Muscle layer of duodenum (tissue), 2 donors: Measurements from ENCODE around the gene BRPF3.

Experiments
- H3K27ac ChIP-seq: one replicate; pipeline ENCODE4 v1.7.0; 2013; ENCODE audit warnings: mild to moderate bottlenecking, low read length
- H3K27me3 ChIP-seq: one replicate; pipeline ENCODE4 v1.7.0; 2013; ENCODE audit warnings: low read depth, mild to moderate bottlenecking, control low read depth, low read length
- H3K36me3 ChIP-seq, 2 donors: one replicate each; pipeline ENCODE4 v1.7.0; 2013; ENCODE audit warnings: low read length in 2 of 2, control low read depth in 1 of 2, mild to moderate bottlenecking in 1 of 2; ENCODE audit not compliant: insufficient read depth in 2 of 2, control insufficient read depth in 1 of 2
- H3K4me1 ChIP-seq, 2 donors: one replicate each; pipeline ENCODE4 v1.7.0; 2013; ENCODE audit warnings: low read length in 2 of 2, mild to moderate bottlenecking in 2 of 2, control low read depth in 1 of 2, moderate library complexity in 1 of 2; ENCODE audit not compliant: insufficient read depth in 2 of 2, control insufficient read depth in 1 of 2
- H3K4me3 ChIP-seq, 2 donors: one replicate each; pipeline ENCODE4 v1.7.0; 2013; ENCODE audit warnings: low read length in 2 of 2, low read depth in 1 of 2, mild to moderate bottlenecking in 1 of 2
- H3K9me3 ChIP-seq, 2 donors: one replicate each; pipeline ENCODE4 v1.7.0; 2013; ENCODE audit warnings: low read length in 2 of 2, control low read depth in 1 of 2, mild to moderate bottlenecking in 1 of 2; ENCODE audit not compliant: control insufficient read depth in 1 of 2
- donor health status: healthy.

The BRPF3 gene

DNA sequence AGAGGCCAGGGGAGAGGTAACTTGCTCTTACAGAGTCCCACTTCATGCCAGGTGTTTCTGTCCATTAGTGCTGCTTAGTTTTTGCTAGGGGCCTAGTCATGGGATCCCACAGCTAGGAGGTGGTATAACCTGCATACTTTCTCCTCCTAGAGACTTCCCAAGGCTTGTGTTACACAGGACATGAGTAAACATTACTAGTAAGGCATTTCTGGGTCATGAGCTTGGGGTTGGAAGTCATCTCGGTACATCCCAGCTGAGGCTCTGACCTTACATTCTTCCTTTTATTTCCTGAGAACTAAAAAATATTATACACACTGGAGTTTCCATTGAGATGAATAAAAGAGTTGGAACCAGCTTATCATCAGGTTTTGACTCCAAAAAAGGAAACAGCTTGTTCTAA lies 52.4 kb downstream of the BRPF3 start:
- Histone ChIP-seq H3K27ac (no peak overlapping the region), H3K4me1 (no peaks in the 10 kb centered on the region), H3K4me3 (no peak overlapping the region), H3K27me3 (no peaks in the 10 kb centered on the region), H3K36me3 (no peaks in the 10 kb centered on the region), H3K9me3 (no peaks in the 10 kb centered on the region)

DNA sequence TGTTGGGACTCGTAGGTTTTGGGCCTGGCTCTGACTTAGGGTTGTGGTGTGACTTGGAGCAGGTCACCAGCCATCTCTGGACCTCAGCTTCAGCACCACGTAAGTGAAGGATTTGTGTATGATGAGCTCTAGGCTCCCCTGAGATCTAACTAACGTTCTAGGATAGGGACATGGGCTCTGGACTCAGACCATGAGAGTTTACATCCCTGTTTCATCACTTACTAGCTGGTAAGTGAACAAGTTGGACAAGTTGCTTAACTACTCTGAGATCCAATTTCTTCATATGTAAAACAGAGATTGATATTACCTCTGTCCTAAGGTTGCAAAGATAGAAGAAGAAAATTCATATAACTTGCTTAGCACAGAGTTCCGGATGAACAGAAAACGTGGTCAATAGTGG lies 53.0 kb downstream of the BRPF3 start:
- Histone ChIP-seq H3K36me3 (no peaks in the 10 kb centered on the region), H3K4me1 (no peaks in the 10 kb centered on the region), H3K27me3 (no peaks in the 10 kb centered on the region), H3K27ac (no peak overlapping the region), H3K4me3 (no peak overlapping the region), H3K9me3 (no peaks in the 10 kb centered on the region)

GRCh38 chr6:36252005-36252404 lies 55.5 kb downstream of the BRPF3 start:
- no peaks in the 10 kb centered on the region for H3K36me3 ChIP-seq
- no peak overlapping the region for H3K27ac ChIP-seq

DNA sequence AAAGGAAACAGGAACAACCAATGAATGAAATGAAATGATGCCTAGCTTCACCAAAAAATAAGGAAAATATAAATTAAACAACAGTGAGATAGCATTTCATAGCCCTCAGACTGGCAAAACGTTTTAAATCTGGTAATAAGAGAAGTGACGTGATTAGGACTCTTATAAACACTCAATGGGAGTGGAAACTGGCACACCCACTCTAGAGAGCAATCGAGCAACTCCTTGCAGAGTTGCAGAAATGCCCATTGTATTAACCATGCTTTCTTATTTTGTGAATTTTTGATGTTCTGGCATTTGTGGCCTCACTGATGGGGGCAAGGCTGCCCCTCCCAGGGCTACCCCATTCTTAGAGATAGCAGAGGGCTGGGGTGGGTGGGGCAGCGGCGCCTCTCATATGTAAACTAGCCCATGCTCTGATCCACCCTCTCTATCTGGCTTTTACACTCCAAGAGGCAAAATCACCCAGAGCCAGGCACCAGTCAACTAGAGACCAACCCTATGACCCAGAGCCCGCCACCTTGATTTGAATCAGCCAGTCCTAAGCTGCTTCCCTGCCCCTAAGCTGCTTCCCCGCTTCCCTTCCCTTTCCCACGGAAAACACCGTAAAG lies 67.0 kb downstream of the BRPF3 start:
- Histone ChIP-seq H3K4me1 (no peaks in the 10 kb centered on the region), H3K27ac (no peak overlapping the region), H3K9me3 (peaks cover 7 to 10% of the 10 kb centered on the region in 2 donors), H3K27me3 (no peaks in the 10 kb centered on the region), H3K36me3 (no peaks in the 10 kb centered on the region), H3K4me3 (no peak overlapping the region)

More at GRCh38 chr6:36252005-36252404, 55.5 kb downstream of the BRPF3 start:
- no peaks in the 10 kb centered on the region for H3K4me1 ChIP-seq
- H3K9me3 ChIP-seq, result peaks cover 0 to 4% of the 10 kb centered on the region in 2 donors
- H3K4me3 ChIP-seq, result no peak overlapping the region
- H3K27me3 ChIP-seq, result no peaks in the 10 kb centered on the region

DNA sequence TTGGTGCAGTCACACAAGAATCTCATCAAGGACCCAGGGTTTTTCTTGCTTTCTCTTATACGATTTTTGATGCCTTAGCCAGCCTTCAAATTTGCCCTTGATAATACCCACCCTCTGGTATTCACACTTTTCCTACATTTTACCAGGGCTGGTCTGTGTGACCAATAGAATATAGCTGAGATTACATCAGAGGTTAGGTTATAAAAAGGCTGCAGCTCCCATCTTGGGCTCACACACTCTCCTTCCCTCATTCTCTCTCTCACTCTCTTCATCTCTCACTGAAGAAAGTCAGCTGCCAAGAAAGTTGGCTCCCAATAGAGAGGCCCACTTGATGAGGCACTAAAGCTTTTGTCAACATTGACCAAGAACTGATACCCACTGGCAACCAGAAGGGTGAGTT lies 69.2 kb downstream of the BRPF3 start:
- H3K4me3 ChIP-seq, result no peak overlapping the region
- peaks cover 0 to 3% of the 10 kb centered on the region in 2 donors for H3K4me1 ChIP-seq
- H3K9me3 ChIP-seq, result peaks cover 7 to 10% of the 10 kb centered on the region in 2 donors
- no peak overlapping the region for H3K27ac ChIP-seq
- no peaks in the 10 kb centered on the region for H3K36me3 ChIP-seq
- H3K27me3 ChIP-seq, result no peaks in the 10 kb centered on the region

- Histone ChIP-seq H3K4me1 (peaks cover 0 to 3% of the 10 kb centered on the region in 2 donors), H3K9me3 (peaks cover 7 to 10% of the 10 kb centered on the region in 2 donors), H3K36me3 (no peaks in the 10 kb centered on the region), H3K27ac (no peak overlapping the region), H3K4me3 (no peak overlapping the region), H3K27me3 (no peaks in the 10 kb centered on the region)
Observed at GRCh38 chr6:36266913-36267644, 70.5 kb downstream of the BRPF3 start.

DNA sequence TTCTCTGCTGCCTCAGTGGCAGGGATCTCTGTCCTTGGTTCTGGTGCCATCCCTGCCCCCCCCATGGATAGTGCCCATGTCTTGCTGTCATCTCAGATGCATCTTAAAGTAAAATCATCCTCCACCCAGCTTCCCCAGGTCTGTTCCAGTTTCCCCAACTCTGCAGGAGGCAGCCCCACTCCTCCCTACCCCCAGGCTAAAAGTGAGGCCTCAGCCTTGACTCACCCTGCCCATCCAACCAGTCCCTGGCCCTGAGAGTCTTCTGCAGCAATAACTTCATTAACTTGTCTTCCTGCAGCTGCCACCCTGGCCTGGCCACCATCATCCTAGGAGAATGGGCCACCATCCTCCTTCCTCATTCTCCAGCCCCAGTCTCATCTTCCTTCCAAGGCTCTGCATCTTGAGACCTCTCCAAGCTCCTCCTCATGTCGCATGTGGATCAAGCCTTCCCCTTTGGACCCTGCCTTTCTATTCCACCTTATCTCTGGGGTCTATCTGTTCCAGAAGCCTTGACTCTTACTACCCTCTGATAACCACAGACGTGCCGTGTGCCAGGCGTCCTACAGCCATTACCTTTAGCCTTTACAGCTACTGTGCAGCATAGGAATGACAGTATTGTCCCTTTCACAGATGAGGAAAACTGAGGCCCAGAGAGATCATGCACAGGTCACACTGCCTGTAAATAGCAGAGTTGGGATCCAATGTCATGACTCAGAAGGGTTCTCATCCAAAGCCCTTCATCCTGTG lies 71.4 kb downstream of the BRPF3 start:
- H3K9me3 ChIP-seq, result peaks cover 7 to 10% of the 10 kb centered on the region in 2 donors
- no peaks in the 10 kb centered on the region for H3K36me3 ChIP-seq
- H3K27me3 ChIP-seq, result no peaks in the 10 kb centered on the region
- peaks cover 0 to 3% of the 10 kb centered on the region in 2 donors for H3K4me1 ChIP-seq
- H3K4me3 ChIP-seq, result no peak overlapping the region
- H3K27ac ChIP-seq, result no peak overlapping the region

DNA sequence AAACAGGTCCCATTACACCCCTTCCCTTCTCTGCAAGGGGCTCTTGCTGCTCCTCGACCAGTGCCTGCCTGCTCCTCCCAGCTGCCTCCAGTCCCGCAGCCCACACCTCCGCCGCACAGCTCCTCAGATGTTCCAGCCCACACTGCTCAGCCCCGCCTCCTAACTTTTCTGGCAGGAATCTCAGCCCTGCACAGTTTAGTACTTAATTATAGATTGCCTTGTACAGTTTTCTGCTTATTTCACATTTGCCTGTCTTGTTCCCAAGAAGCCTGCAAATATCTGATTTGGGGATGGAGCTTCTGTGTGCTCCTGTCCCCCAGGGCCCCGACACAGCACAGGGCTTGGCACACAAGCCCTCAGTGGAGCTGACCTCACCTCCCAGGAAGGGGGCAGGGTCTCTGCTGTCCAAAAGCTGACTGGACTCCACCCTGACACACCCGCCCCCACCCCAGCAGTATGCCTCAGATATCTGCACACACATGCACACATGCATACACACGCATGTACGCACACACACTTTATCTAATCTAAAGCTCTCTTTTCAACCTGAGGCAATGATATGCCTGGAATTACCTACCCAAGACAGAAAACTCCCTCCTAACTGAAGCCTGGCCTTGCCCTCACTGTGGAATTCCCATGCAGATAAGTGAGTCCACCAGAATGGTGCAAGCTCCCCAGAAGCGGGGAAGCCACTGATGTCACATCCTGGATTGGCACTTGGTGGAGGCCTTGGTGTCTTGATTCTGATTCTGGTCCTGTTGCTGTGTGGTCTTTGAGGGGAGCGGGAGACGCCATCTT lies 72.1 kb downstream of the BRPF3 start:
- H3K4me1 ChIP-seq, result peaks cover 0 to 3% of the 10 kb centered on the region in 2 donors
- no peak overlapping the region for H3K4me3 ChIP-seq
- peaks cover 7 to 10% of the 10 kb centered on the region in 2 donors for H3K9me3 ChIP-seq
- H3K27ac ChIP-seq, result no peak overlapping the region
- no peaks in the 10 kb centered on the region for H3K27me3 ChIP-seq
- no peaks in the 10 kb centered on the region for H3K36me3 ChIP-seq

- Histone ChIP-seq H3K27me3 (no peaks in the 10 kb centered on the region), H3K9me3 (peaks cover 7 to 10% of the 10 kb centered on the region in 2 donors), H3K36me3 (no peaks in the 10 kb centered on the region), H3K4me1 (peaks cover 0 to 3% of the 10 kb centered on the region in 2 donors), H3K4me3 (no peak within 1 kb of the TSS), H3K27ac (no peak within 1 kb of the TSS)
Observed at GRCh38 chr6:36269834-36270705, 73.5 kb downstream of the BRPF3 start, which contains the start of gene PNPLA1. Gene PNPLA1, plus strand, starts transcription at chr6:36270060. Its CDS starts 400 bp downstream, at chr6:36270460.

DNA sequence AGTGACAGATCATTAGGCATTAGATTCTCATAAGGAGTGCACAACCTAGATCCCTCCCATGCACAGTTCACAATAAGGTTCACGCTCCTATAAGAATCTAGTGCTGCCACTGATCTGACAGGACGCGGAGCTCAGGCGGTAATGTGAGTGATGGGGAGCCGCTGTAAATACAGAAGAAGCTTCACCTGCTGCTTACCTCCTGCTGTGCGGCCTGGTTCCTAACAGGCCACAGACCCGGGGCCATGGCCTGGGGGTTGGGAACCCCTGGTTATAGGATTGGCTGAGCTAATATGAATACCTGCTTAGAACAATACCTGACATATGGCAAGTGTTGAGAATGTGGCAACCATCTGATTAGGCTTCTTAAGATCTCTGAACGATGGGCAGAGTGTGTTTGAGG lies 75.7 kb downstream of the BRPF3 start:
- H3K9me3 ChIP-seq, result no peaks in the 10 kb centered on the region
- no peaks in the 10 kb centered on the region for H3K36me3 ChIP-seq
- H3K27ac ChIP-seq, result no peak overlapping the region
- no peaks in the 10 kb centered on the region for H3K27me3 ChIP-seq
- peaks cover 0 to 3% of the 10 kb centered on the region in 2 donors for H3K4me1 ChIP-seq
- no peak overlapping the region for H3K4me3 ChIP-seq
